Neural crest cell (in vitro differentiated cells): ENCODE results near the gene SWT1. TPM values are rescaled to one million over a fixed set of nuclear protein-coding genes. Genes with fewer than 3 reads are reported as not detected.

Experiments
- DNase-seq: peaks from one replicate; pipeline ENCODE4 v3.0.0; 2021; ENCODE audit warnings: low read depth, mixed read lengths, low spot score
- H3K27ac Mint-ChIP-seq: one replicate; pipeline ENCODE4 v1.8.0; 2021; ENCODE audit warnings: mild to moderate bottlenecking, mixed read lengths; ENCODE audit not compliant: unreplicated experiment
- H3K27me3 Mint-ChIP-seq: 2 replicates; pipeline ENCODE4 v1.8.0; 2021; ENCODE audit warnings: low read depth, mild to moderate bottlenecking, mixed read lengths
- H3K36me3 Mint-ChIP-seq: 2 replicates; pipeline ENCODE4 v1.8.0; 2021; ENCODE audit warnings: low read depth, mild to moderate bottlenecking, mixed read lengths
- H3K4me1 Mint-ChIP-seq: 2 replicates; pipeline ENCODE4 v1.8.0; 2021; ENCODE audit warnings: mixed read lengths
- H3K4me3 Mint-ChIP-seq: one replicate; pipeline ENCODE4 v1.8.0; 2021; ENCODE audit warnings: mild to moderate bottlenecking, mixed read lengths
- H3K9me3 Mint-ChIP-seq: 2 replicates; pipeline ENCODE4 v1.8.0; 2021; ENCODE audit warnings: mixed read lengths
- CTCF ChIP-seq: fragments of 200-600 bp; sonication (generic); conservative IDR thresholded peaks from 2 replicates; pipeline ENCODE4 v1.5.0; 2021; ENCODE audit warnings: antibody characterized with exemption, mild to moderate bottlenecking
- long read RNA-seq: library from polyadenylated mRNA; unstranded; transcript quantifications from one replicate; pipeline ENCODE4 v2.0.0, GENCODE V29; 2020
- total RNA-seq: library from RNA; stranded (reverse); gene quantifications from 2 replicates; pipeline ENCODE4 v1.2.1, GENCODE V29; 2021

The SWT1 gene
- 4.5 and 5.8 TPM in 2 replicates for total RNA-seq
- long read RNA-seq, partial matches to known transcripts: 6 of 17 reads
- long read RNA-seq, other reads (novel, unspliced or antisense): 10 of 17 reads

GRCh38 chr1:185156854-185157598 lies at the start of gene SWT1, which contains the start of gene TRMT1L:
TSS of gene SWT1 (plus strand) at chr1:185157167. CDS start at chr1:185160842, 3,675 bp downstream.
TSS of gene TRMT1L (minus strand) at chr1:185156953. CDS start at chr1:185156712, 241 bp downstream.
- Mint-ChIP-seq H3K9me3 (no peaks in the 10 kb centered on the region), H3K27me3 (no peaks in the 10 kb centered on the region), H3K4me1 (peaks cover 19% of the 10 kb centered on the region), H3K36me3 (no peaks in the 10 kb centered on the region), H3K4me3 (peak within 1 kb of the TSS; percentile 99), H3K27ac (peak within 1 kb of the TSS; percentile 99)
- DNase-seq: peak; percentile 95
- no peak for TF ChIP-seq CTCF

- peaks cover 8% of the 10 kb centered on the region for H3K4me1 Mint-ChIP-seq
- peaks cover 44% of the 10 kb centered on the region for H3K36me3 Mint-ChIP-seq
- H3K27ac Mint-ChIP-seq: no peak overlapping the region
- no peak for TF ChIP-seq CTCF
- no peak for DNase-seq
- H3K9me3 Mint-ChIP-seq: peaks cover 19% of the 10 kb centered on the region
- H3K27me3 Mint-ChIP-seq: no peaks in the 10 kb centered on the region
- no peak overlapping the region for H3K4me3 Mint-ChIP-seq
Observed at GRCh38 chr1:185108321-185108720, 48.6 kb upstream of the SWT1 start.

- Mint-ChIP-seq H3K36me3 (peaks cover 32% of the 10 kb centered on the region), H3K4me1 (no peaks in the 10 kb centered on the region), H3K4me3 (no peak overlapping the region), H3K9me3 (peaks cover 19% of the 10 kb centered on the region), H3K27ac (no peak overlapping the region), H3K27me3 (no peaks in the 10 kb centered on the region)
- no peak for TF ChIP-seq CTCF
- no peak for DNase-seq
Observed at GRCh38 chr1:185110145-185110544, 46.8 kb upstream of the SWT1 start.

- H3K4me1 Mint-ChIP-seq: no peaks in the 10 kb centered on the region
- H3K9me3 Mint-ChIP-seq: peaks cover 14% of the 10 kb centered on the region
- no peak overlapping the region for H3K27ac Mint-ChIP-seq
- DNase-seq: no peak
- TF ChIP-seq CTCF: no peak
- H3K36me3 Mint-ChIP-seq: peaks cover 18% of the 10 kb centered on the region
- H3K4me3 Mint-ChIP-seq: no peak overlapping the region
- H3K27me3 Mint-ChIP-seq: no peaks in the 10 kb centered on the region
Observed at GRCh38 chr1:185111873-185112272, 45.1 kb upstream of the SWT1 start.

GRCh38 chr1:185112356-185112755 lies 44.6 kb upstream of the SWT1 start:
- H3K27ac Mint-ChIP-seq: no peak overlapping the region
- H3K4me1 Mint-ChIP-seq: no peaks in the 10 kb centered on the region
- DNase-seq: no peak
- peaks cover 12% of the 10 kb centered on the region for H3K9me3 Mint-ChIP-seq
- H3K4me3 Mint-ChIP-seq: no peak overlapping the region
- peaks cover 16% of the 10 kb centered on the region for H3K36me3 Mint-ChIP-seq
- TF ChIP-seq CTCF: no peak
- no peaks in the 10 kb centered on the region for H3K27me3 Mint-ChIP-seq
